HG03280 (cell line): ENCODE measurements around the gene TNRC6B.
A peak's percentile ranks its signal among the peaks of the same experiment; 100 is the strongest.
"Not testable (repeated sequence)": the region's sequence is repeated elsewhere in the genome, so short reads cannot be mapped to it uniquely, and the experiment has no call there.

Source experiments
- ATAC-seq: cut with Tn5 transposase; IDR thresholded peaks from one replicate; pipeline ENCODE4 v1.9.1; 2021; ENCODE audit warnings: mild to moderate bottlenecking, moderate library complexity; ENCODE audit not compliant: unreplicated experiment

TNRC6B gene, protein sequence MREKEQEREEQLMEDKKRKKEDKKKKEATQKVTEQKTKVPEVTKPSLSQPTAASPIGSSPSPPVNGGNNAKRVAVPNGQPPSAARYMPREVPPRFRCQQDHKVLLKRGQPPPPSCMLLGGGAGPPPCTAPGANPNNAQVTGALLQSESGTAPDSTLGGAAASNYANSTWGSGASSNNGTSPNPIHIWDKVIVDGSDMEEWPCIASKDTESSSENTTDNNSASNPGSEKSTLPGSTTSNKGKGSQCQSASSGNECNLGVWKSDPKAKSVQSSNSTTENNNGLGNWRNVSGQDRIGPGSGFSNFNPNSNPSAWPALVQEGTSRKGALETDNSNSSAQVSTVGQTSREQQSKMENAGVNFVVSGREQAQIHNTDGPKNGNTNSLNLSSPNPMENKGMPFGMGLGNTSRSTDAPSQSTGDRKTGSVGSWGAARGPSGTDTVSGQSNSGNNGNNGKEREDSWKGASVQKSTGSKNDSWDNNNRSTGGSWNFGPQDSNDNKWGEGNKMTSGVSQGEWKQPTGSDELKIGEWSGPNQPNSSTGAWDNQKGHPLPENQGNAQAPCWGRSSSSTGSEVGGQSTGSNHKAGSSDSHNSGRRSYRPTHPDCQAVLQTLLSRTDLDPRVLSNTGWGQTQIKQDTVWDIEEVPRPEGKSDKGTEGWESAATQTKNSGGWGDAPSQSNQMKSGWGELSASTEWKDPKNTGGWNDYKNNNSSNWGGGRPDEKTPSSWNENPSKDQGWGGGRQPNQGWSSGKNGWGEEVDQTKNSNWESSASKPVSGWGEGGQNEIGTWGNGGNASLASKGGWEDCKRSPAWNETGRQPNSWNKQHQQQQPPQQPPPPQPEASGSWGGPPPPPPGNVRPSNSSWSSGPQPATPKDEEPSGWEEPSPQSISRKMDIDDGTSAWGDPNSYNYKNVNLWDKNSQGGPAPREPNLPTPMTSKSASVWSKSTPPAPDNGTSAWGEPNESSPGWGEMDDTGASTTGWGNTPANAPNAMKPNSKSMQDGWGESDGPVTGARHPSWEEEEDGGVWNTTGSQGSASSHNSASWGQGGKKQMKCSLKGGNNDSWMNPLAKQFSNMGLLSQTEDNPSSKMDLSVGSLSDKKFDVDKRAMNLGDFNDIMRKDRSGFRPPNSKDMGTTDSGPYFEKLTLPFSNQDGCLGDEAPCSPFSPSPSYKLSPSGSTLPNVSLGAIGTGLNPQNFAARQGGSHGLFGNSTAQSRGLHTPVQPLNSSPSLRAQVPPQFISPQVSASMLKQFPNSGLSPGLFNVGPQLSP (N-terminal part only)

DNA sequence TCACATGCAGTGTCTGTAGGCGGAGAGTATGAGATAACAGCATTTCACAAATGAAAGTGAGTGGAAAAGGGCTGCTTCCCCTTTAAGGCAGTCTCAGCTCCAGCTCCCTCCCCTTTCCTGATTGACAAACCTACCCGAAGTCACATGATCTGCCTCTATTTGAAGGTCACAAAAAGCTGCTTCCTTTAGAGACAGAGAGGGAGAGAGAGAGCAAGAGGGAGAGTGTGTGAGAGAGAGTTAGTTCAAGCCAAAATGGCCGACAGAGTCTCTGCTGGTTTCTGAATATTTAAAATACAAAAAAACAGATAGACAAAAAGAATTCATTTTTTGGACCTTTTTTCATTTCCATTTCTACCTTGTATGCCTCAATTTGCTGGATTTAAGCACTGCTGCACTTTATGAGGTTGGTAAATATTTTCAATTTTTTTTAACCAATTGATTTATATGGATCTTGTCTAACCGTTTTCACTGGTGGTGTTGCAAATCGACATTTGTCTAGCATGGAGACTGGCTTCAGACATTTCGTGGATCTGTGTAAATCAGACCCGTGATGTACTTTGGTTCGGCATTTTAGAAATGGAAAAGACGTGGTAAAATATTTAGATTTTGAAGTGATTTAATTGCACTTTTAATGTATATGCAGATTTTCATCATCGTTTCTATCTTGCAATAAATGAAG is at the start of gene TNRC6B:
Gene TNRC6B (plus strand): TSS at position 188 of the 679 bp plus-strand sequence. CDS start 211 bp downstream, at position 399.
- ATAC-seq = peak; percentile 93

DNA sequence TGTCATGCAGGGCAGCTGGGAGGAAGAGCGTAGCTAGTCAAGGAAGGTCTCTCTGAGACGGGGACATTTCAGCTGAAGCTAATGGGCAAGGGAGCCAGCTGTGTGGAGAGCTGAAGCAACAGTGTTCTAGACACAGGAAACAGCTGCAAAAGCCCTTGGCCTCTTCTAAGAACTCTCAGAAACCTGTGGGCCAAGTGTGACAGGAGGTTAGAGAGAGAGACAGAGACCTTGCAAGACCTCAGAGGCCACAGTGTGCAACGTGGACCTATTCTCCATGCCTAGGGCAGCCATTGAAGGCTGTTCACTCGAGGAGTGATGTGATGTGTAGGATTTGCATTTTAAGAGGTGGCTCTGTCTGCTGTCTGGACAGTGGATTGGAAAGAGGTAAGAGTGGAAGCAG is 48.7 kb upstream of the TNRC6B start:
- peak; percentile 52 for ATAC-seq

DNA sequence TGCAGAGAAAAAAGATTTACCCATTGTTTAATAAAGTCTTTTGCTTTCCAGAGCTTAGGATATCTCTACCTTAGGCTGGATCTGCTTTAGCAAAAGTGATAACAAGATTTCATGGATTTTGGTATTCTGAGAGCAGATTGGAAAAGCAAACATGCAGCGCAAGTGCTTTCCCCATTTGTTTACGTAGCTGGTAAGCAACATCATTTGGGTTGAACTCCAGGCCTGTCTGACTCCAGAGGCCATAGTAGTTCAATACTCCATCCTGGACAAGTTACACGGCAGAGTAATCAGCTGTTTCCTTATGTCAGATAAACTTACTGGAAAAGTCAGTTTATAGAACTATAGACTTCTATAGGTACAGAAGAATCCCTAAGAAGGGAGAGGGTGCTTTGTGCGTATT is 40.6 kb upstream of the TNRC6B start:
- ATAC-seq = no peak

DNA sequence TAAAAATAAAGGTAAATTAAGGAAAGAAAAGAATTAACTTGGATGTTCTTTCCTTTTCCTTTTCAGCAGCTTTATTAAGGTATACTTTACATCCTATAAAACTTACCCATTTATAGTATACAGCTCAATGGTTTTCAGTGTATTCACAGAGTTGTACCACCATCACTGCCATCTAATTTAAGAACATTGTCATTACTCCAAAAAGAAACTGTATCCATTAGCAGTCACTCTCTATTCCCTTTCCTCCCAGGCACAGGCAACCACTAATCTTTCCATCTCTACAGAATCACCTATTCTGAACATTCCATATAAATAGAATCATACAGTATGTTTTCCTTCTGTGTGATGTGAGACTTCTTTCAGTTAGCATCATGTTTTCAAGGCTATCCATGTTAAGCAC is 38.9 kb upstream of the TNRC6B start:
- ATAC-seq = no peak

DNA sequence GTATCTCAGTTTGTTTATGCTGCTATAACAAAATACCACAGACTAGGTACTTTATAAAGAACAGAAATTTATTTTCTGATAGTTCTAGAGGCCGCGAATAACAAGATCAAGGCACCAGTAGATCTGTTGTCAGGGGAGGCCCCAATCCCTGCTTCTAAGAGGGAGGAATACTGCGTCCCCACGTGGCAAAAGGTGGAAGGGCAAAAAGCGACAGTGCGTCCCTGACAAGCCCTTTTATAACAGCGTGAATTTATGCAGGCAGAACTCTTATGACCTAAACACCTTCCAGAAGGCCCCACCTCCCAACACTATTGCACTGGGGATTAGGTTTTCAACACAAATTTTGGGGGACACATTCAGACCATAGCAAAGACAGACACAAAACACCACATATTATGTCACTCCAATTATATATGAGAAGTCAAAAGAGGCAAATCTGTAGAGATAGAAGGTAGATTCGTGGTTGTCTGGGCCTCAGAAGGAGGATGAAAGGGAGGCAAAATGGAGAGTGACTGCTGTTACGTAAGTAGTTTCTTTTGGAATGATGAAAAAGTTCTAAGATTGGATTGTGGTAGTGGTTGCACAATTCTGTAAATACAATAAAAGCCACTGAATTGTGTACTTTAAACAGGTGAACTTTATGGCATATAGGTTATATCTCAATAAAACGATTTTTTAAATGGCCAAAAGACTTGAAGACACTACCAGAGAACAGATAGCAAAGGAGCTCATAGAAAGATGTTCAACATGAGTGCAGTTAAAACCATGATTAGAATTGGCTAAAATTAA is 30.1 kb upstream of the TNRC6B start:
- ATAC-seq = no peak

DNA sequence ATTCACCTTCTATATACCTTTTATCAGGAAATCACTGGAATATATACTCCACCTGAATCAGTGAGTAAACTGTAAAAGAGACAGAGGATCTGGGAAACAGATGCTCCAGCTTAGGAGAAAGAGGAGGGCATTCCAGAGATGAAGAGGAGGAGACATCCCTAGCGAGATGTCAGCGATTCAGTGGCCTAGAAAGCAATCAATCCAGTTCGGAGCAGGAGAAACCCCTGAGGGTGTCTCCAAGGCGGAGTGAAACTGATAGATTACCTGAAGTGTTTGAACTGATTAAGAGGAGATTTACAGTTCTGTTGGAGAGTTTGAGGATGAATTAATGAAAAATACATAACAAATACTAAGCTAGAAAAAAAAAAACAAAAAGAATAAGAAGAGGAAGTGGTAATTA is 24.5 kb upstream of the TNRC6B start:
- no peak for ATAC-seq

DNA sequence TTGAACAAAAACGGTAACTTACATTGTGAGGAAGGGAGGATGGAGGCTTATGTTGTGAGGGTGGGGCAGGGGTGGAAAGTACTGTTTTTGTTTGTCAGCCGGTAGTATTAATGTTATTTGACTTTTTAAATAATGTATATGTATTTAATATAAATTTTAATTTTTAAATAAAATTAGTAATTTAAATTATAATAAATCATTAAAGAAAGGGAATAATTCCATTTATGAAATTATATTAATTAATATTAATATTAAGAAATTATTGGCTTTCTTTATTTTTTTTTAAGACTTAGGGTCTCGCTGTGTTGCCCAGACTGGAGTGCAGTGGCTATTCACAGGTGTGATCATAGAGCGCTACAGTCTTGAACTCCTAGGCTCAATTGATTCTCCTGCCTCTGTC is 24.0 kb upstream of the TNRC6B start:
- ATAC-seq = no peak

DNA sequence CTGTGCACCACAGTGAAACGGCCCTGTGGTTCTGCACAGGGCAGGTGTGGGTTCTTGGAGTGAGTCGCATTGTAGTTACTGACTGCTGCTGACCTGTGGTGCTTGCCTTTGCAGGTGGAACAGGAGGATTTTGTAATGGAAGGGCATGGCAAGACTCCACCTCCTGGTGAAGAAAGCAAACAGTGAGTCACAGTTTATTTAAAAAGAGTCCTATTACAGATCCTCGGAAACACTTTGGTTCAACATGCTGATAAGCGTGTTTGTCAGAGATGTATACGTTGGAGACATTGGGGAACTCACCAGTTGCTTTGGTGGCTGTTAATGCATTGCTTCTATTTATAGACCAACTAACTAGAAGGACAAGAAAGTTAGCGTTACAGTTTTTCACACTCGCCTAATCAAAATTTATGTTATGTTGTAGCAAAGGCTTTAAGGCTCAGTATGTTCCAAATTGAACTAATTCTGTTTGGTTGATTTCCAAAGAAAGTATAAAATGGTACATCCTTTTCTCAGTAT is 21.7 kb upstream of the TNRC6B start:
- ATAC-seq = no peak

DNA sequence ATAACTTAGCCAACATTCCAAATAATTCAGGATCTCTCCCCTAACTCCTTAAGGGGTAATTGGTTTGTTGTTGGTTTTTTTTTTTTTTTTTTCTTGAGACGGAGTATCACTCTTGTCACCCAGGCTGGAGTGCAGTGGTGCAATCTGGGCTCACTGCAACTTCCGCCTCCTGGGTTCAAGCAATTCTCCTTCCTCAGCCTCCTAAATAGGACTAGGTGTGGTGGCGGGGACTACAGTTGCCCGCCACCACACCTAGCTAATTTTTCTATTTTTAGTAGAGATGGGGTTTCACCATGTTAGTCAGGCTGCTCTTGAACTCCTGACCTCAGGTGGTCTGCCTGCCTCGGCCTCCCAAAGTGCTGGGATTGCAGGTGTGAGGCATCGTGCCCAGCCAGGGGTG is 21.0 kb upstream of the TNRC6B start:
- not testable (repeated sequence) for ATAC-seq

DNA sequence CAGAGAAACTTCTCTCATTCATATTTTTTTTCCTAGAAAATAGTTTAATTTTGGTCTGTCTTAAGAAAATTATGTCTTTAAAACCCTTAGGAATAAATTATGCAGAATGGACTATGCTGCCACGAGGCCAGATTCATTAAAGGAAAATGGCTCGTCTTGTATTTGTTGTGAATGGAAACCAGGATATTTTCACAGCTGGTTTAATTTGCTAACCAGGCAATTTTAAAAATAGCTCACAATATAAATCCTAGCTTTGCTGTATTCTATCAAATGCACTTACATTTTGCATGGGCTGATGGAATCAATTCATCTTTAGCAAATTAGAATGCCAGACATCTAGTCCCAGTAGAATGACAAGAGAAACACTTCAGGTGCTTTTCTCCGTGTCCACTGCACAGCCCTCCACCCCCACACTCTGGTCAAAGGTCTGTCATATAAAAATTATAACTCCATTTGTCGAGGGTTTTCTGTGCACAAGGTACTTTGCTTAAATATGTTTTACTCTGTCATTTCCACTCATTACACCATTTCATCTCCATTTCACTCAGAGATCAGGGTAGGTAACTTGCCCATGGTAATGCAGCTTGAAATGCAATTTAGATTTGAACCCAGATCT is 20.3 kb upstream of the TNRC6B start:
- ATAC-seq = no peak

DNA sequence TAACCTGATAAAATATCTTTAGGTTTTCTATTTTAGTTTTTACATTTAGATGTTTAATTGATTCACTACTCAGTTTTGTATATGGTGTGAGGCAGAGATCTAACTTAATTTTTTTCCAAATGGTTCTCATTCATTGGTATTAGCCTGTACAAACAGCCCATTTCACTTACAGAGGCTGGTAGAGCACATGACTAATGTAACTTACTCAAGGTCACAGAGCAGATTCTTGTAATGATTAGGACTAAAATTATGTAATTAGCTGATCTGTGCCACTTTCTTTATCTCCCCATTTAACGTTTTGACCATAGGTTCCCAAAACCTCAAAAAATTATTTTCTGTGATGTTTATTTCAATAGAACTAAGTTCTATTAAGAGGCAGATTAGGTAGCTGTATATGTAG is 16.5 kb upstream of the TNRC6B start:
- no peak for ATAC-seq

DNA sequence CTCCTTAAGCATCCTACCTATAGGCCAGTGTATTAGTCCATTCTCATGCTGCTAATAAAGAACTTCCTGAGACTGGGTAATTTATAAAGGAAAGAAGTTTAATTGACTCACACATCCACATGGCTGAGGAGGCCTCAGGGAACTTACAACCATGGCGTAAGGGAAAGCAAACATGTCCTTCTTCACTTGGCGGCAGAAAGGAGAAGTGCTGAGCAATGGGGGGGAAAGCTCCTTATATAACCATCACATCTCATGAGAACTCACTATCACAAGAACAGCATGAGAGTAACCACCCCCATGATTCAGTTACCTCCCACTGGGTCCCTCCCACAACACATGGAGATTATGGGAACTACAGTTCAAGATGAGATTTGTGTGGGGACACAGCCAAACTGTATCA is 12.2 kb upstream of the TNRC6B start:
- not testable (repeated sequence) for ATAC-seq

DNA sequence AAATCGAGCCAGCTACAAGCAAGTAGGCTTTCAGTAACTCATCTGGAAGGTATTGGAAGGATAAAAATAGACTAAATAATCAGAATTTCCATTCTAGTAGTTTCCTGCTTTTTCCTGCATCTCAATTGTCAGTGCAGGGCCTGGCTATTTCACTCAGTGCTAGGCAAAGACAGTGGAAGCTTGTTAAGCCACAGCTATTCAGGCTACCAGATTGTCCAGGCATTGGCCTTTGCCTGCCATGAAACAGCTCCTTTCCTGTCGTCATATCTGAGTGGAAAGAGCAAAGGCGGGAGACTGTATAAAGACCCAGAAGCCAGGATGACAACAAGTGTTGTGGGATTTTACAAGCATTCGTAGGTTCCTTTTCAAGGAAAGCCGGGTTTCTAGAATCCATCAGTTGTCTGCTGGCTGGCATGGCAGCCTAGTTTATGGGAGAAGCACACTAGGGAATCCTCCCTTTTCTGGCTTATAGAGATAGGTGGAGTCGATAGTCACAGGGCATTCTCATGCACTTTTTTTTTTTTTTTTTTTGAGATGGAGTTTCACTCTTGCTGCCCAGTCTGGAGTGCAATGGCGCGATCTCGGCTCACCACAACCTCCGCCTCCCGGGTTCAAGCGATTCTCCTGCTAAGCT is 2.0 kb upstream of the TNRC6B start:
- ATAC-seq = no peak

DNA sequence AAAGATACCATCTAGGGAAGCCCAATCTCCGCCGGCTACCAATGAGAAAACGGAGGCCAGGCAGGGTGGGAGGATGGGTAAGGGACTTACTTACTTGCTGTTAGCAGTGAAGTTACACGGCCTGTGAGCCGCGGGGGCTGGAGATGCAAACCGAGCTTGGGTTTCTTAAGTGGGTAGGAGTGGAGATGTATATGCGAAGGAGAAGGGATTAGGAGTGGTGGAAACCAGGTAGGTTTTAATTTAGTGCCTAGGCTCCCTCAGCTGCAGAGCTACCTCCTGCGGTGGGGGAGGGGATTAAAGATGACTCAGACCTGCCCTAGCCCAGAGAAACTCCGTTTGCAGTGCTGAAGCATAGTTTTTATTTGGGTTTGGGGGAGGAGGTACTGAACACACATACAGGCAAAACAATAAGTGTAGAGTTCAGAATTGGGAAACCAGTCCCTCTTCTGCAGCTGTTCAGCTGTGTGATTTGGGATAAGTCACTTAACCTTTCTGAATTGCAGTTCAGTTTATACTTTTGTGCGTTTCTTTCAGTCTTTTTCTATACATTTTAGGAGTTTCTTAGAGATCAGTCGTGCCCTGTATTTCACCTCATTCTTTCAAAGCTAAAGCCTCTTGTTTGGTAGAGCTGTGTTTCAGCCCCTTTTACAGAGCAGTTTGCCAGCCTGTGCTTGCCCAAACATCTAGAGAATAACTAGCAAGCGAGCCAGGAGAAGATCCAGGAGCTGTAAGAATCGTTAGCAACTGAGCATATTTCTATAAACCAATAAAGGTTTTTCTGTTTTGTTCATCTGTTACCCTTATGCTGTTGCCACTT is 596 bp upstream of the TNRC6B start:
- ATAC-seq = no peak

DNA sequence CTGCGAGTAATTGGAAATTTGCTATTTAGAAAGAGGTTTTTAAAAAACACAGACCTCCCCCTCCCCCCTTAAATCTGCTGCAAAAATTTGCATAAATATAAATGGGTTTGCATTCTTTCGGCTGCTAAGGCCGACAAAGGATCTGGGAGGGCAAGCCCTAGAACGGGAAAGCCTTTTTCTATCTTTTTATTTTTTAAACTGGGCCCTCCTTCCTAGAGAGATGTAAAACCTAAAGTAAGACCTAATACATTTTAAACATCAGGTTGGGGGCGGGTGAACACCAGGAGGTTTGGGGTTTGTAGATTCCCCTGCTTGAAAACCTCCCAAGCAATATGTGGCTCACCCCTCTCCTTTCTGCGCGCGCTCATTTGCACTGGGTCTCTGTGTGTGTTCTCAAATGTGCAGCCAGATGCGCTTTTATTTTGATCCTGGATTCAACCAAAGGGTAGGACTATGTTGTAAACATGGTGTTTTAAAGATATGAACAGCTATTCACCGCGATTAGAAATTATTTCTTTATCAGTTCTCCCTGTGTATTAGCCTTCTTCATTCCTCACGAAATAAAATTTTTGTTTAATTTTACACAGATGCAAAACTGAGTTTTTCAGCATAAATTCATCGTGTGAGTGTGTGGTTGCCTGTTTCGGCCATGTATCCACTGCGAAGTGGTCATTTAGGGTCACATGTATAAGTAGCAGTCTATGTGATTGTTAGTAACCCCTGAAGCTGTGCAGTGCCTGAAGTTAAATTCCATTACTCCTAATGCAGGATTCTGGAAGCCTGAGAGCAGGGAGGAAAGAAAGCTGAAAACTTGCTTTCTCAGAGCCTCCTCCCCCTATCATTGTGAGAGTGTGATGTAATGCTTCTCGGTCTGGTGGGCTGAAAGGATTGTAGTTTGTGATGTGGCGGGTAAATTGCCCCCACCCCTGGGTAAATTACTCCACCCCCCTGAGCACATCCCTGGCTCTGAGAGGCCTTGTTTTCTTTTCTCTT is 988 bp downstream of the TNRC6B start:
- no peak for ATAC-seq

DNA sequence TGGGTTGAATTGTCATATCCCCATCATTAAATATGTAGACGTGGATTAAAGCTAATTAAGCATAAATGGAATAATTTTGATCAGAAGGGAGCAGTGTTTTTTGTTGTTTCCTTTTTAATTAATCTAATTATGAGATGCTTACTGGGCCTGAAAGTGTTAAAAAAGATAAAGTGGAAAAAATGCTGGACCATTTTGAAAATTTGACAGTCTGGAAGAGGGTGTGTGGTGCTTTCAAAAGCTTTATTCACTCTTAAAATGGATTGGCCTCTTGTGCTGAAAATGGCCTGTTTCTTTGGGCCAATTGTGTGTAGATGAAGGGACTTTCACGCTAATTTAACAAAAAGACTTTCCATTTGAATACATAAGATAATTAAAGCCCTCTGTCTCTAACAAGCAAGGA is 1.8 kb downstream of the TNRC6B start:
- ATAC-seq = no peak

DNA sequence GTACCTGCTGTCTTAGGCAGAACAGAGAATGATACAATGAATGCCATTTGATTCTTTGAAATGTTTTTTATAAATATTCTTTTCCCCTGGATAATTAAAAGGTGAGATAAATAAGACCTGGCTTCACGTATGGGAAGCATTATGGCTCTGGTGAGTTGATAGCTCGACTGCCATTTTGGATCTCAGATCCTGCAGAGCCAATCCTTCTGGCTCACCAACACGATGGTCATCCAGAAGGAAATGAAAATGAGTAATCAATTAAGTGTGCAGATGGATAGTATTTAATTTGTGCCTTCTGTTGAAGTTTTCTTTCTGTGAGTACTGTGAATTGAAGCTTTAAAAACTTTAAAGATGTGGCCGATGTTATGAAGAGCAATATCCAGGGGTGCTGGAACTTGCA is 2.7 kb downstream of the TNRC6B start:
- no peak for ATAC-seq
